WTC11 (cell line): Measurements from ENCODE around the gene PPP2R1B.

ENCODE experiments used
- CTCF ChIP-seq: fragments of 200-600 bp; IDR thresholded peaks from 2 replicates; pipeline ENCODE4 v1.8.0; 2022; ENCODE audit warnings: antibody characterized with exemption
- JUN ChIP-seq: sonication (generic); formaldehyde crosslinking; IDR thresholded peaks from 2 replicates; pipeline ENCODE4 v1.8.0; 2023; ENCODE audit warnings: mild to moderate bottlenecking, missing genetic modification reagents
- NFE2L1 ChIP-seq: sonication (generic); formaldehyde crosslinking; IDR thresholded peaks from 2 replicates; pipeline ENCODE4 v1.8.1; 2023; ENCODE audit warnings: missing genetic modification reagents
- TEAD4 ChIP-seq: sonication (generic); formaldehyde crosslinking; IDR thresholded peaks from 2 replicates; pipeline ENCODE4 v1.8.0; 2022; ENCODE audit warnings: mild to moderate bottlenecking, missing genetic modification reagents
- TP53 ChIP-seq: sonication (generic); formaldehyde crosslinking; IDR thresholded peaks from 2 replicates; pipeline ENCODE4 v1.8.1; 2023; ENCODE audit warnings: mild to moderate bottlenecking, missing genetic modification reagents
- TF ChIP-seq, protein P1 (sequence below): sonication (generic); formaldehyde crosslinking; IDR thresholded peaks from 2 replicates; pipeline ENCODE4 v1.8.1; 2023; ENCODE audit warnings: mild to moderate bottlenecking, missing genetic modification reagents, moderate library complexity

- TF ChIP-seq JUN (CRISPR knock-in tag) (no peak), CTCF (no peak), TP53 (CRISPR knock-in tag) (no peak), TEAD4 (CRISPR knock-in tag) (no peak), NFE2L1 (no peak)
- TF ChIP-seq, protein P1, sequence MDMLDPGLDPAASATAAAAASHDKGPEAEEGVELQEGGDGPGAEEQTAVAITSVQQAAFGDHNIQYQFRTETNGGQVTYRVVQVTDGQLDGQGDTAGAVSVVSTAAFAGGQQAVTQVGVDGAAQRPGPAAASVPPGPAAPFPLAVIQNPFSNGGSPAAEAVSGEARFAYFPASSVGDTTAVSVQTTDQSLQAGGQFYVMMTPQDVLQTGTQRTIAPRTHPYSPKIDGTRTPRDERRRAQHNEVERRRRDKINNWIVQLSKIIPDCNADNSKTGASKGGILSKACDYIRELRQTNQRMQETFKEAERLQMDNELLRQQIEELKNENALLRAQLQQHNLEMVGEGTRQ (CRISPR knock-in tag), result no peak
Measured at GRCh38 chr11:111694851-111695250, 71.3 kb downstream of the PPP2R1B start.
